Measurements from ENCODE around the gene PCBP3.
"Not testable (repeated sequence)": the region's sequence is repeated elsewhere in the genome, so short reads cannot be mapped to it uniquely, and the experiment has no call there.

The PCBP3 gene

GRCh38 chr21:45792682-45793383 is 149.3 kb downstream of the PCBP3 start:
- DNase-seq, result no peak

GRCh38 chr21:45794027-45794426 is 150.5 kb downstream of the PCBP3 start:
- DNase-seq, result no peak

- DNase-seq, result no peak
Observed at GRCh38 chr21:45796003-45796402, 152.5 kb downstream of the PCBP3 start.

GRCh38 chr21:45797338-45797737 is 153.8 kb downstream of the PCBP3 start:
- no peak for DNase-seq

GRCh38 chr21:45799765-45800338 is 156.3 kb downstream of the PCBP3 start:
- no peak for DNase-seq

- no peak for DNase-seq
Observed at GRCh38 chr21:45800339-45801080, 157.0 kb downstream of the PCBP3 start.

- no peak for DNase-seq
Observed at GRCh38 chr21:45801129-45801964, 157.8 kb downstream of the PCBP3 start.

- no peak for DNase-seq
Observed at GRCh38 chr21:45801989-45802388, 158.5 kb downstream of the PCBP3 start.

GRCh38 chr21:45802425-45802824 is 158.9 kb downstream of the PCBP3 start:
- DNase-seq, result no peak

GRCh38 chr21:45802956-45803617 is 159.6 kb downstream of the PCBP3 start:
- DNase-seq, result no peak

- no peak for DNase-seq
Observed at GRCh38 chr21:45803618-45804340, 160.3 kb downstream of the PCBP3 start.

GRCh38 chr21:45804809-45805313 is 161.3 kb downstream of the PCBP3 start:
- DNase-seq, result no peak

GRCh38 chr21:45805321-45805720 is 161.8 kb downstream of the PCBP3 start:
- no peak for DNase-seq

- no peak for DNase-seq
Observed at GRCh38 chr21:45806042-45806441, 162.5 kb downstream of the PCBP3 start.

- DNase-seq, result not testable (repeated sequence)
Observed at GRCh38 chr21:45808663-45809062, 165.1 kb downstream of the PCBP3 start.

GRCh38 chr21:45809421-45809820 is 165.9 kb downstream of the PCBP3 start:
- DNase-seq, result no peak

- no peak for DNase-seq
Observed at GRCh38 chr21:45811136-45811535, 167.6 kb downstream of the PCBP3 start.

GRCh38 chr21:45814210-45814940 is 170.8 kb downstream of the PCBP3 start:
- not testable (repeated sequence) for DNase-seq

GRCh38 chr21:45815781-45816180 is 172.3 kb downstream of the PCBP3 start:
- DNase-seq, result not testable (repeated sequence)

GRCh38 chr21:45816794-45817193 is 173.3 kb downstream of the PCBP3 start:
- DNase-seq, result no peak

- DNase-seq, result no peak
Observed at GRCh38 chr21:45817345-45817744, 173.8 kb downstream of the PCBP3 start.
